GM21619 (cell line): ENCODE measurements around the gene XKR8.
"Not testable (repeated sequence)": the region's sequence is repeated elsewhere in the genome, so short reads cannot be mapped to it uniquely, and the experiment has no call there.

Experiments
- ATAC-seq: cut with Tn5 transposase; IDR thresholded peaks from one replicate; pipeline ENCODE4 v1.9.1; 2021; ENCODE audit not compliant: unreplicated experiment

The XKR8 gene

GRCh38 chr1:27981145-27981544 lies 21.4 kb downstream of the XKR8 start:
- ATAC-seq = no peak

- ATAC-seq = no peak
These were observed 31.3 kb downstream of the XKR8 start for GRCh38 chr1:27990920-27991537.

GRCh38 chr1:27992276-27992675 lies 32.5 kb downstream of the XKR8 start:
- ATAC-seq = no peak

- no peak for ATAC-seq
These were observed 33.5 kb downstream of the XKR8 start for GRCh38 chr1:27993241-27993640.

GRCh38 chr1:27994060-27994459 lies 34.3 kb downstream of the XKR8 start:
- no peak for ATAC-seq

DNA sequence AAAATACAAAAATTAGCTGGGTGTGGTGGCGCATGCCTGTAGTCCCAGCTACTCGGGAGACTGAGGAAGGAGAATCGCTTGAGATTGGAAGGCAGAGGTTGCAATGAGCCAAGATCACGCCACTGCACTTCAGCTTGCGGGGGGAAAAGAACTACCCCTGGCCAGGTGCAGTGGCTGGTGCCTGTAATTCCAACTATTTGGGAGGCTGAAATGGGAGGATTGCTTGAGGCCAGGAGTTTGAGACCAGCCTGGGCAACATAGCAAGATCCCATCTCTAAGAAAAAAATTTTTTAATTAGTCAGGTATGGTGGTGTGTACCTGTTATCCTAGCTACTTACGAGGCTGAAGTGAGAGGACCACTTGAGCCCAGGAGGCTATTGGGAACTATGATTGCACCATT lies 34.8 kb downstream of the XKR8 start:
- not testable (repeated sequence) for ATAC-seq

GRCh38 chr1:27999055-27999454 lies 39.3 kb downstream of the XKR8 start:
- no peak for ATAC-seq

DNA sequence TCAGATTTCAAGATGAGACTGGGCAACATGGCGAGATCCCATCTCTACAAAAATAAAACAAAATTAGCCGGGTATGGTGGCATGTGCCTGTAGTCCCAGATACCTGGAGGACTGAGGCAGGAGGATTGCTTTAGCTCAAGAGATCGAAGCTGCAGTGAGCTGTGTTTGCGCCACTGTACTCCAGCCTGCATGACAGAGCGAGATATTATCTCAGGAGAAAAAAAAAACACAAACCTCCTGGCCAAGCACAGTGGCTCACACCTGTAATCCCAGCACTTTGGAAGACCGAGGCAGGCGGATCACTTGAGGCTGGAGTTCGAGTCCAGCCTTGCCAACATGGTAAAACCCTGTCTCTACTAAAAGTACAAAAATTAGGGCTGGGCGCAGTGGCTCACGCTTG lies 42.8 kb downstream of the XKR8 start:
- no peak for ATAC-seq

GRCh38 chr1:28003117-28003516 lies 43.3 kb downstream of the XKR8 start:
- not testable (repeated sequence) for ATAC-seq

DNA sequence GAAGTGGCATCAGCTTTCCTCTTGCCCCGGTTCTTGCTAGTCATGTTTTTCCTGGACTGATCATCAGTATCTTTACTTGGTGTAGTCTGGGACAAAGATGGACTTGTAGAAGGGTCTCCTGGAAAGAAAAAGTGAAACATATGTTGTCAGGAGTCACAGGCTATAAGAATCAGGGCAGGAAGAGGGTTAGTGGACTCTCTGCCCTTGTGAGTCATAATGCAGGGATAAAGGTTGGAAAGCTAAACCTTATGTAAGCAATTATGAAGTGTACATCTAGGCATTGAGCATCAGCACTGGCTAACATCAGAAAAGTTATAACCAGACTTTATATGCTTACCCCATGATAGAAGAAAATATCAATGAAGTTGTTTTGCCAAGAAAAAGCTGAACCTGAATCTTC lies 51.2 kb downstream of the XKR8 start:
- ATAC-seq = no peak
